Measurements from ENCODE around the gene RALGDS. TPM values are rescaled to one million over a fixed set of nuclear protein-coding genes. Genes with fewer than 3 reads are reported as not detected.

Gene RALGDS
- total and polyA plus RNA-seq, 9 of the 15 experiments (the other 6 are each of a cell fraction or from before 2014, with no cell fraction given) = 0.75 to 43.3 (median 27.1) TPM

DNA sequence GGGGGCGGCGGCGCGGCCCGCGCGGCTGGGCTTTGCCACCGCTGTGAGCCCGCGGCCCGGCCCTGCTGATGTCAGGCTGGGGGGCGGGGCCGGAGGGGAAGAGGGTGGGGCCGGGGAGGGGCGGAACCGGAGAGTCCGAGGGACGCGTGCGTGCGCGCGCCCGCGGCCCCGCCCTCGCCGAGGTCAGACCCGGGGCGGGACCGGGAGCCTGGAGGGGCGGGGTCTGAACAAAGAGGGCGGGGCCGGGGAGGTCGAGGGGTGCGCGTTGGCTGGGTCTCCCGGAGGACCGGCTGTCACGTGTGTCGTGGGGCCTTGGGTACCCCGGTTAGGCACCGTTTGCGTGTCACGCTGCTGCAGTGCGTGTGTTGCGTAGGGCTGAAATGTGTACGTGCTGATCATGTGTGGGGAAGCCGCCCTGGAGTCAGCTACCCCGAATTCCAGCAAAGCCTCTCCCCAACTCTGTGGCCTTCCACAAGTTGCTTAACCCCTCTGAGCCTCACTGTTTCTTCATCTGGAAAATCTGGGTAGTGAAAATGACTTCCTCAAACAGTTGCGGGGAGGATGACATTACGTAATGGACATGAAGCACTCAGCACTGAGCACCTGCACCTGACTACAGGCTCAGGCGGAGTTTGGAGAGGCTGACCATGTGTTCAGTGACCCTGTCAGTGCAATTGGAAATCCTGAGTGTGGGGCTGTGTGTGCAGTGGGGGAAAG, at the start of gene RALGDS (continued):
- TF ChIP-seq U2AF1 (optimal IDR thresholded peaks at IDR 0.05; ENCODE audit: low read depth, low read length) = no peak
- peak; percentile 36; the same call in 1 of the 2 replicates for TF ChIP-seq NCOA1 (IDR thresholded peaks at IDR 0.05; ENCODE audit: low read depth)
- TF ChIP-seq KAT2B (IDR thresholded peaks at IDR 0.05; ENCODE audit: low read depth, low read length) = no peak
- TF ChIP-seq, protein P1, sequence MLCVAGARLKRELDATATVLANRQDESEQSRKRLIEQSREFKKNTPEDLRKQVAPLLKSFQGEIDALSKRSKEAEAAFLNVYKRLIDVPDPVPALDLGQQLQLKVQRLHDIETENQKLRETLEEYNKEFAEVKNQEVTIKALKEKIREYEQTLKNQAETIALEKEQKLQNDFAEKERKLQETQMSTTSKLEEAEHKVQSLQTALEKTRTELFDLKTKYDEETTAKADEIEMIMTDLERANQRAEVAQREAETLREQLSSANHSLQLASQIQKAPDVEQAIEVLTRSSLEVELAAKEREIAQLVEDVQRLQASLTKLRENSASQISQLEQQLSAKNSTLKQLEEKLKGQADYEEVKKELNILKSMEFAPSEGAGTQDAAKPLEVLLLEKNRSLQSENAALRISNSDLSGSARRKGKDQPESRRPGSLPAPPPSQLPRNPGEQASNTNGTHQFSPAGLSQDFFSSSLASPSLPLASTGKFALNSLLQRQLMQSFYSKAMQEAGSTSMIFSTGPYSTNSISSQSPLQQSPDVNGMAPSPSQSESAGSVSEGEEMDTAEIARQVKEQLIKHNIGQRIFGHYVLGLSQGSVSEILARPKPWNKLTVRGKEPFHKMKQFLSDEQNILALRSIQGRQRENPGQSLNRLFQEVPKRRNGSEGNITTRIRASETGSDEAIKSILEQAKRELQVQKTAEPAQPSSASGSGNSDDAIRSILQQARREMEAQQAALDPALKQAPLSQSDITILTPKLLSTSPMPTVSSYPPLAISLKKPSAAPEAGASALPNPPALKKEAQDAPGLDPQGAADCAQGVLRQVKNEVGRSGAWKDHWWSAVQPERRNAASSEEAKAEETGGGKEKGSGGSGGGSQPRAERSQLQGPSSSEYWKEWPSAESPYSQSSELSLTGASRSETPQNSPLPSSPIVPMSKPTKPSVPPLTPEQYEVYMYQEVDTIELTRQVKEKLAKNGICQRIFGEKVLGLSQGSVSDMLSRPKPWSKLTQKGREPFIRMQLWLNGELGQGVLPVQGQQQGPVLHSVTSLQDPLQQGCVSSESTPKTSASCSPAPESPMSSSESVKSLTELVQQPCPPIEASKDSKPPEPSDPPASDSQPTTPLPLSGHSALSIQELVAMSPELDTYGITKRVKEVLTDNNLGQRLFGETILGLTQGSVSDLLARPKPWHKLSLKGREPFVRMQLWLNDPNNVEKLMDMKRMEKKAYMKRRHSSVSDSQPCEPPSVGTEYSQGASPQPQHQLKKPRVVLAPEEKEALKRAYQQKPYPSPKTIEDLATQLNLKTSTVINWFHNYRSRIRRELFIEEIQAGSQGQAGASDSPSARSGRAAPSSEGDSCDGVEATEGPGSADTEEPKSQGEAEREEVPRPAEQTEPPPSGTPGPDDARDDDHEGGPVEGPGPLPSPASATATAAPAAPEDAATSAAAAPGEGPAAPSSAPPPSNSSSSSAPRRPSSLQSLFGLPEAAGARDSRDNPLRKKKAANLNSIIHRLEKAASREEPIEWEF (CRISPR knock-in tag; IDR thresholded peaks at IDR 0.05) = no peak
- no peak for TF ChIP-seq SNIP1 (IDR thresholded peaks at IDR 0.05; ENCODE audit: low read depth)
- TF ChIP-seq NFATC3 (IDR thresholded peaks at IDR 0.05) = no peak
- TF ChIP-seq, protein P2, sequence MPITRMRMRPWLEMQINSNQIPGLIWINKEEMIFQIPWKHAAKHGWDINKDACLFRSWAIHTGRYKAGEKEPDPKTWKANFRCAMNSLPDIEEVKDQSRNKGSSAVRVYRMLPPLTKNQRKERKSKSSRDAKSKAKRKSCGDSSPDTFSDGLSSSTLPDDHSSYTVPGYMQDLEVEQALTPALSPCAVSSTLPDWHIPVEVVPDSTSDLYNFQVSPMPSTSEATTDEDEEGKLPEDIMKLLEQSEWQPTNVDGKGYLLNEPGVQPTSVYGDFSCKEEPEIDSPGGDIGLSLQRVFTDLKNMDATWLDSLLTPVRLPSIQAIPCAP (CRISPR knock-in tag; IDR thresholded peaks at IDR 0.05; ENCODE audit: borderline replicate concordance) = no peak
- TF ChIP-seq, protein P3, sequence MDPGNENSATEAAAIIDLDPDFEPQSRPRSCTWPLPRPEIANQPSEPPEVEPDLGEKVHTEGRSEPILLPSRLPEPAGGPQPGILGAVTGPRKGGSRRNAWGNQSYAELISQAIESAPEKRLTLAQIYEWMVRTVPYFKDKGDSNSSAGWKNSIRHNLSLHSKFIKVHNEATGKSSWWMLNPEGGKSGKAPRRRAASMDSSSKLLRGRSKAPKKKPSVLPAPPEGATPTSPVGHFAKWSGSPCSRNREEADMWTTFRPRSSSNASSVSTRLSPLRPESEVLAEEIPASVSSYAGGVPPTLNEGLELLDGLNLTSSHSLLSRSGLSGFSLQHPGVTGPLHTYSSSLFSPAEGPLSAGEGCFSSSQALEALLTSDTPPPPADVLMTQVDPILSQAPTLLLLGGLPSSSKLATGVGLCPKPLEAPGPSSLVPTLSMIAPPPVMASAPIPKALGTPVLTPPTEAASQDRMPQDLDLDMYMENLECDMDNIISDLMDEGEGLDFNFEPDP (CRISPR knock-in tag; IDR thresholded peaks at IDR 0.05) = no peak
- peak; percentile 20; the same call in 1 of the 2 replicates for TF ChIP-seq JUND (IDR thresholded peaks at IDR 0.05; ENCODE audit: borderline replicate concordance, low read depth, low read length)
- no peak; the same call in 2 of the 3 replicates for TF ChIP-seq JUND (tag; IDR thresholded peaks at IDR 0.05; ENCODE audit: borderline replicate concordance, low read depth, low read length)
- TF ChIP-seq THRAP3 (IDR thresholded peaks at IDR 0.05; ENCODE audit: borderline replicate concordance) = no peak
- peak; percentile 42; the same call in 1 of the 2 replicates for TF ChIP-seq MTA1 (IDR thresholded peaks at IDR 0.05; ENCODE audit: borderline replicate concordance)
- TF ChIP-seq NEUROD1 (IDR thresholded peaks at IDR 0.05; ENCODE audit: borderline replicate concordance, low read depth, low read length, partially characterized antibody) = no peak
- TF ChIP-seq, protein P4, sequence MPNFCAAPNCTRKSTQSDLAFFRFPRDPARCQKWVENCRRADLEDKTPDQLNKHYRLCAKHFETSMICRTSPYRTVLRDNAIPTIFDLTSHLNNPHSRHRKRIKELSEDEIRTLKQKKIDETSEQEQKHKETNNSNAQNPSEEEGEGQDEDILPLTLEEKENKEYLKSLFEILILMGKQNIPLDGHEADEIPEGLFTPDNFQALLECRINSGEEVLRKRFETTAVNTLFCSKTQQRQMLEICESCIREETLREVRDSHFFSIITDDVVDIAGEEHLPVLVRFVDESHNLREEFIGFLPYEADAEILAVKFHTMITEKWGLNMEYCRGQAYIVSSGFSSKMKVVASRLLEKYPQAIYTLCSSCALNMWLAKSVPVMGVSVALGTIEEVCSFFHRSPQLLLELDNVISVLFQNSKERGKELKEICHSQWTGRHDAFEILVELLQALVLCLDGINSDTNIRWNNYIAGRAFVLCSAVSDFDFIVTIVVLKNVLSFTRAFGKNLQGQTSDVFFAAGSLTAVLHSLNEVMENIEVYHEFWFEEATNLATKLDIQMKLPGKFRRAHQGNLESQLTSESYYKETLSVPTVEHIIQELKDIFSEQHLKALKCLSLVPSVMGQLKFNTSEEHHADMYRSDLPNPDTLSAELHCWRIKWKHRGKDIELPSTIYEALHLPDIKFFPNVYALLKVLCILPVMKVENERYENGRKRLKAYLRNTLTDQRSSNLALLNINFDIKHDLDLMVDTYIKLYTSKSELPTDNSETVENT (CRISPR knock-in tag; IDR thresholded peaks at IDR 0.05) = no peak
- TF ChIP-seq HMG20A (CRISPR knock-in tag; conservative IDR thresholded peaks at IDR 0.05) = no peak
- no peak for TF ChIP-seq MCM7 (IDR thresholded peaks at IDR 0.05)
- TF ChIP-seq TEAD4 (IDR thresholded peaks at IDR 0.05; ENCODE audit: low read length) = peak; percentile 6; the same call in 1 of the 2 replicates
- TF ChIP-seq TEAD4 (CRISPR knock-in tag; IDR thresholded peaks at IDR 0.05; ENCODE audit: borderline replicate concordance) = no peak
- no peak for TF ChIP-seq MCM5 (IDR thresholded peaks at IDR 0.05; ENCODE audit: low read depth)
